Stomach (tissue), 9 donors: ENCODE data around the gene C2CD2. TPM values are rescaled to one million over a fixed set of nuclear protein-coding genes. Genes with fewer than 3 reads are reported as not detected.
A peak's percentile ranks its signal among the peaks of the same experiment; 100 is the strongest.

Experiments used
- DNase-seq, 2 donors: peaks; one replicate each; pipeline versions ENCODE4 v3.0.0 to v3.0.0-alpha.2; 2013 to 2019
- H3K27ac ChIP-seq, 5 donors: fragments of 200-600 bp in 4 of 5; sonication (generic) in 4 of 5; one replicate each; pipeline ENCODE4 v1.5.1; 2013 to 2019; ENCODE audit warnings: mild to moderate bottlenecking in 1 of 5, moderate library complexity in 1 of 5
- H3K27me3 ChIP-seq, 3 donors: fragments of 200-600 bp; sonication (generic); one replicate each; pipeline ENCODE4 v1.5.1; 2017 to 2019; ENCODE audit warnings: mixed run types in 1 of 3
- H3K36me3 ChIP-seq, 4 donors: fragments of 200-600 bp; sonication (generic); 1 replicate in 3 of 4; 2 replicates in 1 of 4; pipeline ENCODE4 v1.5.1; 2016 to 2019
- H3K4me1 ChIP-seq, 4 donors: fragments of 200-600 bp; sonication (generic); one replicate each; pipeline ENCODE4 v1.5.1; 2016 to 2019
- H3K4me3 ChIP-seq, 4 donors: fragments of 200-600 bp; sonication (generic) in 3 of 4; one replicate each; pipeline ENCODE4 v1.5.1; 2016 to 2019; ENCODE audit warnings: mild to moderate bottlenecking in 1 of 4
- H3K9me3 ChIP-seq, 4 donors: fragments of 200-600 bp; sonication (generic); one replicate each; pipeline ENCODE4 v1.5.1; 2016 to 2019
- CTCF ChIP-seq, 7 experiments: fragments of 450-650 bp in 4 of 7; fragments of 200-600 bp in 3 of 7; sonication (generic) in 3 of 7; IDR thresholded peaks; one replicate each; pipeline ENCODE4 v1.5.1; 2016 to 2019; ENCODE audit warnings: antibody characterized with exemption in 7 of 7, control low read depth in 2 of 7, mild to moderate bottlenecking in 1 of 7
- EP300 ChIP-seq: sonication (generic); formaldehyde crosslinking; IDR thresholded peaks from one replicate; pipeline ENCODE4 v1.6.1; 2017; ENCODE audit warnings: antibody characterized with exemption
- POLR2A ChIP-seq, 4 donors: fragments of 450-650 bp; IDR thresholded peaks; one replicate each; pipeline ENCODE4 v1.6.1; 2016; ENCODE audit warnings: antibody characterized with exemption in 4 of 4, control low read depth in 2 of 4, mild to moderate bottlenecking in 1 of 4, moderate library complexity in 1 of 4
- POLR2AphosphoS5 ChIP-seq, 3 donors: sonication (generic); formaldehyde crosslinking; IDR thresholded peaks; one replicate each; pipeline ENCODE4 v1.6.1; 2016; ENCODE audit warnings: antibody characterized with exemption in 3 of 3
- WGBS, 5 donors: extraction: QIAGEN DNeasy Blood & Tissue Kit in 3 of 5; methylation state at CpG; one replicate each; pipeline versions ENCODE4 v1.1.5 to v1.1.7; 2013 to 2018; 5-methylcytosine and 5-hydroxymethylcytosine counted together
- intact Hi-C: fragments of 100-400 bp; cut with DNase I; formaldehyde crosslinking; loops from one replicate; pipeline ENCODE4 v1.15.1; 2023; ENCODE audit warnings: low total_unique reads
- polyA plus RNA-seq, 3 donors: library from polyadenylated mRNA; stranded (reverse); fragments of 200-250 nt; gene quantifications; one replicate each; pipeline ENCODE4 v1.2.3, GENCODE V29; 2013
- total RNA-seq, 5 donors: library from RNA; depleted of rRNA; stranded (reverse); fragments of >200 nt; gene quantifications; one replicate each; pipeline versions ENCODE4 v1.1.0 to v1.2.3, GENCODE V29; 2014 to 2016
- donor health status: healthy with polysubstance abuse.
- donor health status: Bipolar disorder and iron deficiency.
- donor health status: healthy.

The C2CD2 gene
- total and polyA plus RNA-seq, 8 donors, result 4.6 to 31.9 (median 16.0) TPM

DNA sequence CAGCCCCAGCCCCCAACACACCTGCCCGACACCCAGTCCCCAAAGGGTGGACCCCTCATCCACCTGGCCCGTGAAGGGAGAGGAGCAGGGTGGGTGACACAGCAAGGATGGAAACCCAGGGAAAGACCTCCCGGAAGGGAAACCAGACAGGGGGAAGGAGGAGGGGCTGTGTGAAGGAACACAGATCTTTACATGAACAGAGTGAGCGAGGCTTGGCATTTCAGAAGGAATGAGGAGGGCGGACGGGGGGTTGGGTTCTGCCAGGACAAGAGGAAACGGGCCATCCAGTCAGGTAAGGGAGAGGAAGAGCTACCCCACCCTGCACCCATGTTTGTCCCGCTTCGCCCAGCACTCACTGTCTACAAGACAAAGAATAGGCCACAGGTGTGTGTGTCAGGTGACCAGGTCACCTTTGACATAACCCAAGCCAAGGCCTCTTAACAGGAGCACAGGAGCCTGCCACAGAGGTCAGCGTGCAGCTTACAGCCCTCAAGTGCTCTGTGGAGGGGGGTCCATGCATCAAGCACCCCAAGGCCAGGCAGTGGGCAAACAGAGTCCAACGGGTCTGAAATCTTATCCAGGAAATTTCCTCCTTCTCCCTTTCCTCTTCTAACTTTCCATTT lies 56.7 kb downstream of the C2CD2 start:
- intact Hi-C loops, result no loop called here
- no peaks in the 10 kb centered on the region for H3K27me3 ChIP-seq
- H3K4me3 ChIP-seq, result no peak overlapping the region
- no peak for DNase-seq
- H3K27ac ChIP-seq, result no peak overlapping the region
- no peak for TF ChIP-seq POLR2AphosphoS5 (IDR thresholded peaks at IDR 0.05)
- TF ChIP-seq CTCF (IDR thresholded peaks at IDR 0.05), result no peak
- no peak for TF ChIP-seq EP300
- TF ChIP-seq POLR2A (IDR thresholded peaks at IDR 0.05), result no peak
- H3K36me3 ChIP-seq, result peaks cover 13 to 77% (median 54%) of the 10 kb centered on the region in 4 donors
- no peaks in the 10 kb centered on the region for H3K9me3 ChIP-seq
- peaks cover 0 to 24% (median 6%) of the 10 kb centered on the region in 4 donors for H3K4me1 ChIP-seq
- 66 to 86% (median 83%) methylated on average over 11 of the region's 11 CpGs for WGBS, 5 donors

GRCh38 chr21:41895643-41896493 lies 58.0 kb downstream of the C2CD2 start:
- peaks cover 13 to 77% (median 56%) of the 10 kb centered on the region in 4 donors for H3K36me3 ChIP-seq
- peak in 1 of 2 donors; percentile 48 for DNase-seq
- 60 to 75% (median 73%) methylated on average over 22 of the region's 22 CpGs for WGBS, 5 donors

GRCh38 chr21:41894922-41895557 lies 58.8 kb downstream of the C2CD2 start:
- Histone ChIP-seq H3K27ac (peak overlapping the region in 1 of 5 donors; percentile 17), H3K36me3 (peaks cover 13 to 71% (median 56%) of the 10 kb centered on the region in 4 donors), H3K4me1 (peaks cover 0 to 16% (median 6%) of the 10 kb centered on the region in 4 donors), H3K4me3 (no peak overlapping the region), H3K9me3 (no peaks in the 10 kb centered on the region), H3K27me3 (no peaks in the 10 kb centered on the region)
- intact Hi-C loops, result no loop called here
- DNase-seq, result peak in 1 of 2 donors; percentile 44
- 58 to 70% (median 65%) methylated on average over 13 of the region's 13 CpGs for WGBS, 5 donors
- TF ChIP-seq POLR2A (IDR thresholded peaks at IDR 0.05) (no peak), EP300 (no peak), POLR2AphosphoS5 (IDR thresholded peaks at IDR 0.05) (no peak), CTCF (IDR thresholded peaks at IDR 0.05) (no peak)

More at GRCh38 chr21:41895643-41896493, 58.0 kb downstream of the C2CD2 start:
- peak overlapping the region in 1 of 5 donors; percentile 17 for H3K27ac ChIP-seq
- TF ChIP-seq POLR2AphosphoS5 (IDR thresholded peaks at IDR 0.05) (no peak), POLR2A (IDR thresholded peaks at IDR 0.05) (no peak), CTCF (IDR thresholded peaks at IDR 0.05) (no peak), EP300 (no peak)
- no peaks in the 10 kb centered on the region for H3K27me3 ChIP-seq
- intact Hi-C loops, result no loop called here
- H3K9me3 ChIP-seq, result no peaks in the 10 kb centered on the region
- no peak overlapping the region for H3K4me3 ChIP-seq
- peaks cover 0 to 17% (median 6%) of the 10 kb centered on the region in 4 donors for H3K4me1 ChIP-seq

GRCh38 chr21:41894511-41894910 lies 59.3 kb downstream of the C2CD2 start:
- DNase-seq, result no peak
- intact Hi-C loops, result no loop called here
- H3K36me3 ChIP-seq, result peaks cover 13 to 66% (median 52%) of the 10 kb centered on the region in 4 donors
- TF ChIP-seq EP300 (no peak), POLR2AphosphoS5 (IDR thresholded peaks at IDR 0.05) (no peak), CTCF (IDR thresholded peaks at IDR 0.05) (no peak), POLR2A (IDR thresholded peaks at IDR 0.05) (no peak)
- WGBS, 5 donors, result 84 to 96% (median 95%) methylated on average over 9 of the region's 9 CpGs
- H3K4me3 ChIP-seq, result no peak overlapping the region
- H3K27ac ChIP-seq, result no peak overlapping the region
- H3K27me3 ChIP-seq, result no peaks in the 10 kb centered on the region
- H3K9me3 ChIP-seq, result no peaks in the 10 kb centered on the region
- H3K4me1 ChIP-seq, result peaks cover 0 to 16% (median 6%) of the 10 kb centered on the region in 4 donors
